ENCODE results near the gene ZFP91.
"Not testable (repeated sequence)": the region's sequence is repeated elsewhere in the genome, so short reads cannot be mapped to it uniquely, and the experiment has no call there.

Gene ZFP91, protein sequence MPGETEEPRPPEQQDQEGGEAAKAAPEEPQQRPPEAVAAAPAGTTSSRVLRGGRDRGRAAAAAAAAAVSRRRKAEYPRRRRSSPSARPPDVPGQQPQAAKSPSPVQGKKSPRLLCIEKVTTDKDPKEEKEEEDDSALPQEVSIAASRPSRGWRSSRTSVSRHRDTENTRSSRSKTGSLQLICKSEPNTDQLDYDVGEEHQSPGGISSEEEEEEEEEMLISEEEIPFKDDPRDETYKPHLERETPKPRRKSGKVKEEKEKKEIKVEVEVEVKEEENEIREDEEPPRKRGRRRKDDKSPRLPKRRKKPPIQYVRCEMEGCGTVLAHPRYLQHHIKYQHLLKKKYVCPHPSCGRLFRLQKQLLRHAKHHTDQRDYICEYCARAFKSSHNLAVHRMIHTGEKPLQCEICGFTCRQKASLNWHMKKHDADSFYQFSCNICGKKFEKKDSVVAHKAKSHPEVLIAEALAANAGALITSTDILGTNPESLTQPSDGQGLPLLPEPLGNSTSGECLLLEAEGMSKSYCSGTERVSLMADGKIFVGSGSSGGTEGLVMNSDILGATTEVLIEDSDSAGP

DNA sequence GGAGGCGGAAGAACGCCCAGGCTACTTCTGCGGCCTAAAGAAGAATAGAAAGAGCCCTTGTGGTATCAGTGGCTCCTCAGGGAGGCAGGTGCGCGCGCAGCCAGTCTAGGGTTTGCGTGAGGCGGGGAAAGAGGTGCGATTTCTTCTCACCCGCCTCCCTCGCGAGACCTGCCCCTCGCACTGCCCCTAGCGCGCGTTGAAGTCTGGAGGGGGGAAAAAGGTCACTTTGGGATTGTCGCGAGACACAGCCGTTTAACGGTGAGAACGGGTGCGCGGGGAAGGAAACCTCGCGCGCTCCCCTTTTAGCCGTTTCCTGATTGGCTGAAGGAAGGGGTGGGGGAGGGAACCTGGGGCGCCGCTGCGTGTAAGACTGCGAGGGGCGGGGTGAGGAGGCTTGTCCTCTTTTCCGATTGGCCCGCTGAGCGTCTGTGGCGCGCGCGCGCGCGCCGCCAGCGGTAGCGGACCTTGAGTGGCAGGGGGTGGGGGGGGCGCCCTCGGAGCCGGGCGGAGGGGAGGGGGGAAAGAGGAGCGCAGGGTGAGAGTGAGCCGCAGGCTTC lies at the start of gene ZFP91:
Gene ZFP91 (plus strand): TSS at position 429 of the 557 bp plus-strand sequence. CDS start 219 bp downstream, outside the sequence.
- DNase-seq (ENCODE audit: low spot score) = peak; percentile 97

- peak; percentile 39 for DNase-seq (ENCODE audit: low spot score)
Observed at GRCh38 chr11:58530236-58530635, 48.6 kb upstream of the ZFP91 start.

DNA sequence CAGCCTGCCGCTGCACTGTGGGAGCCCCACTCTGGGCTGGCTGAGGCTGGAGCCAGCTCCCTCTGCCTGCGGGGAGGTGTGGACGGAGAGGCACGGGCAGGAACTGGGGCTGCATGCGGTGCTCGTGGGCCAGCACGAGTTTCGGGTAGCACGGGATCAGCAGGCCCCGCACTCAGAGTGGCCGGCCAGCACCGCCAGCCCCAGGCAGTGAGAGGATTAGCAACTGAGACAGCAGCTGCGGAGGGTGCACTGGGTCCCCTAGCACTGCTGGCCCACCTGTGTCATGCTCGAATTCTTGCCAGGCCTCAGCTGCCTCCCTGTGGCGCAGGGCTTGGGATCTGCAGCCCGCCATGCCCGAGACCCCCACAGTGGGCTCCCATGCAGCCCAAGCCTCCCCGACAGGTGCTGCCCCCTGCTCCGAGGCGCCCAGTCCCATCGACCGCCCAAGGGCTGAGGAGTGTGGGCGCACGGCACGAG lies 47.0 kb upstream of the ZFP91 start:
- DNase-seq (ENCODE audit: low spot score) = no peak

DNA sequence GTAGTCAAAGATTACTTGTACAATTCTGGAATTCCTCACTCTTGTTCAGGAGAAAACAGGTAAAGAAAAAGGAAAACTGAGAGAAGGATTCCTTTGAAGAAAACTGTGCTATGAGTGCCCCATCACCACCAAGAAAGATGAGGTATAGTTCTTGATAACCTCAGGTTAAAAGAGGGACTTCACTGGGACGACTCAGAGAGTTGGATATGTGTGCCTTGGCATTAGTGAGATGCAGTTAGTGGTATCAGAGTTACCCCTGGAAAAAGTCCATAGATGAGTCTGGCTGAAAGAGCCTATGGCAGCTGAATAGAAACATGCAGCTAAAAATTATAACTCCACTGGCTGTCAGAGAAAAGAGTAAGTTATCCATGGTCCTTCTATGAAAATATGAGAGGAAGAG lies 32.0 kb upstream of the ZFP91 start:
- no peak for DNase-seq (ENCODE audit: low spot score)

DNA sequence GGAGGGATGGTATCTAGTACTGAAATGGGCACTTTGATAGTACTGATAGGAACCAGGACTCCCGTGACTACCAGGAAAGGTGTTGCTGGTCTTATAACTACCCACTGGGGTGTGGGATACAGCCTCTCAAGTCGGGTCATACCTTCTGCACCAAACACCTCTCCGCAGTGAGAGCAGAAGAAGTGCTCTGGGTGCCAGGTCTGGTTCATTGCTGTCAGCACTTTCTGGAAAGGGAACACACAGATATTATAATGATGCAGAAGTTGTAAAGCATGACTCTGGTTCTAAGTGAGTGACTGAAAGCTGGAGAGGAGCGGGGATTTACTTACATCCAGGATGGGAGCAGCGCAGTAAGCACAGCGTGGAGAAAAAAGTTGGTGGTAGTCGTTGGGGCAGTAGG lies 29.2 kb upstream of the ZFP91 start:
- no peak for DNase-seq (ENCODE audit: low spot score)

DNA sequence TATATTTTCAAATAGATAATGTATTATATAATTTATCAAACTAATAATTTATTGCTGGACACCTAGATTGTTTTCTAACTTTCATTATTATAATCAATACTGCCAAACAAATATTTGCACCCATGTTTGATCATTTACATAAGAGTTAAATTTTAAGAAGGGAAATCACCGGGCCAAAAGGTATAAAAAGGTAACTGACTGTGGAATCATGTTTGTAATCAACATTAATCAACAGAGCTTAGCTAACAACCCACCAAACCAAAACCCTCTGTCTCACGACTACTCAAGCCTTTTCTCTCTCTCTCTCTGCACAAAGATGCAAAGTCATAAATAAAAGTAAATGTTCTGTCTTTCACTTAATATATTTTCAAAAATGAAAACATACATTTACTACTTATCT lies 18.0 kb upstream of the ZFP91 start:
- DNase-seq (ENCODE audit: low spot score) = no peak

- DNase-seq (ENCODE audit: low spot score) = no peak
Observed at GRCh38 chr11:58561394-58562098, 17.3 kb upstream of the ZFP91 start.

DNA sequence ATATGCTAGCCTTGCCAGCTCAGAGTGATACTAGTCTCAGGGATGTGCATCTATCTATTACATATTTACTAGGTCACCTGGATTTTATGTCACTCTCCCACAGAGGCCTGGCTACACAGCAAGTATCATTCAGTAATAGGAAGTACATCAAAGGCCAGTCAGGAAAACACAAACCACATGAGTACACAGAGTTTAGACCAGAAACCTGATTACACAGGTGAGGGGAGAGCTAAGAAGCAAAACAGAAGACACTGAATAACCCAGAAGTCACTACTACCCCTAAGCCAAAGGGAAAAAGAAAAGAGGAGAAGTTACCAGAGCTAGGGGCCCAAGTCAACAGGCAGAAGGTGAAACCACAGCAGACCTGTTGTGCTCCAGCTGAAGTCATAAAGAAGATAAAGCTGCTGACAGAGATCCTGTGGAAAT lies 16.5 kb upstream of the ZFP91 start:
- DNase-seq (ENCODE audit: low spot score) = no peak

- no peak for DNase-seq (ENCODE audit: low spot score)
Observed at GRCh38 chr11:58564231-58564630, 14.6 kb upstream of the ZFP91 start.

DNA sequence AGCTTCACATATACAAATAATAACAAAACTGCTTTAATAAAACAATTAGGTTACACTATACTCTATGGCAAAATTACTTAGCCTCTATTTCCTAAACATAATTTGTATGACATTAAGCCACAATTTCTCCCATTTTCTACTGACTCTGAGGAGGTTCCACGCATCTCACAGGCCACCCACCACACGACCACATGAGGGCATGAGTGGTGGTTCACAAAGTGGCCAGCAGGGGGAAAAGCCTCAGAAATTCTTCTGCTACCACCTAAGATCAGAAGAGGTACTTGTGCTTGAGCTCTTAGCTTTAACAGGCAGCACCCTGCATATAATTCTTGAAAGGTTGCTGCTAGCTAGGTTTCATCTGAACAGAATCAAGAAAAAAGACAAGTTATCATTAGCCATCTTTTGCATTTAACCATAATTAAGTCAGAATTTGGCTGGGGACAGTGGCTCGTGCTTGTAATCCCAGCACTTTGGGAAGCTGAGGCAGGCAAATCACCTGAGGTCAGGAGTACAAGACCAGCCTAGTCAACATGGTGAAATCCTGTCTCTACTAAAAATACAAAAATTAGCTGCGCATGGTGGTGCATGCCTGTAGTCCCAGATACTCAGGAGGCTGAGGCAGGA lies 10.9 kb upstream of the ZFP91 start:
- DNase-seq (ENCODE audit: low spot score) = peak; percentile 71

DNA sequence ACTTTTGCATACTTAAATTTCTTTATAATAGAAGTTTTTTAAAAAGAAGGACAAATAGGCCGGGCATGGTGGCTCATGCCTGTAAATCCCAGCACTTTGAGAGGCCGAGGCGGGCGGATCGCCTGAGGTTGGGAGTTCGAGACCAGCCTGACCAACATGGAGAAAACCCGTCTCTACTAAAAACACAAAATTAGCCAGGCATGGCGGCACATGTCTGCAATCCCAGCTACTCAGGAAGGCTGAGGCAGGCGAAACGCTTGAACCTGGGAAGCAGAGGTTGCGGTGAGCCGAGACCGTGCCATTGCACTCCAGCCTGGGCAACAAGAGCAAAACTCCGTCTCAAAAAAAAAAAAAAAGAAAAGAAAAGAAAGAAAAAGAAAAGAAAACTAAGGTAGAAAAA lies 6.0 kb upstream of the ZFP91 start:
- DNase-seq (ENCODE audit: low spot score) = not testable (repeated sequence)

- peak; percentile 57 for DNase-seq (ENCODE audit: low spot score)
Observed at GRCh38 chr11:58573451-58574104, 5.3 kb upstream of the ZFP91 start.

DNA sequence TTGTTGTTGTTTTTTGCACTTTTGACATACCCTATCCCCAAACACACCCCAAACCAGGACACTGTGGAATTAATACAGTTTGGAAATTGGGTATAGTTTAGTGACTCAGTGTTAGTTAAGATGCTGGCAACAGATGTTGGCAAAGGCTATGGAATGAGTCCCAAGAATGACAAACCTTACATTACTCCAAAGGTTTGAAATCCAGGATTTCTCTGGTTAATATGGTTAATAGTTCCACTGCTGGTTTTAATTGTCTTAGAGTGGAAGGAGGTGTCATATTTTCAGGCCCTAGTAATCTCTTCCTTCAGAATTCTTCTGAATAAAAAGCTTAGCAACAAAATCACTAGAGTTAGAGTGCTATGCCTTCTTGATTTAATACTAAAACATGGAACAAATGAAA lies 4.0 kb upstream of the ZFP91 start:
- DNase-seq (ENCODE audit: low spot score) = no peak

DNA sequence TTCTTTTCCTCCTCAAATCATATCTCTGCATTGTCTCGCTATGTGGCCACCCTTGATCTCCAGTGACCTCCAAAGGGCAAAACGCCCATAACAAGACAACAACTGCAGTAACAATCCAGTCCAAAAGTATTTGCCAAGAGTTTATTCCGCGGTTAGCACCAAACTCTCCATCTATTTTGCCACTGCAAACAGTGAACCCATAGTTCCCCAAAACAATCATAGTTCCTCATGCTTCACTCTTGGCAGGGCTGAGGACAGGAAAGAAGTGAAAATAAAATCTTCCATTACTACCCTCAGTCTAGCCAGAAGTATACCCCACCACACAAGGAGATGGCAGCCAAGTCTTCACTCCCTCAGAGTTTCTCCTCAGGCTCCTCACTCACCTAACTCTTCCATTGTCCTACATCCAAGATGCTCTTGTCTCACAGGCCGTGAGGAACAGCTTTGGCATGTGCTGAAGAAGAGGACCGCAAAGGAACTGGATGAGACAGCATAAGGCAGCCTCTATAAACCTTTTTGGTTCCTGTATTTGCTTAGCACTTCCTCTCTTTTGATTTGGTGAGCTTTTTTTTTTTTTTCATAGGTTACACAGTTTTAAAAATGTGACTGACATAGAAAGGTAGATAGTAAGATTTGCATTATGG lies 3.4 kb upstream of the ZFP91 start, which contains the start of gene LPXN:
Gene LPXN (minus strand): TSS at position 480 of the 644 bp plus-strand sequence. CDS start 84 bp downstream, at position 396.
- DNase-seq (ENCODE audit: low spot score) = peak; percentile 66

DNA sequence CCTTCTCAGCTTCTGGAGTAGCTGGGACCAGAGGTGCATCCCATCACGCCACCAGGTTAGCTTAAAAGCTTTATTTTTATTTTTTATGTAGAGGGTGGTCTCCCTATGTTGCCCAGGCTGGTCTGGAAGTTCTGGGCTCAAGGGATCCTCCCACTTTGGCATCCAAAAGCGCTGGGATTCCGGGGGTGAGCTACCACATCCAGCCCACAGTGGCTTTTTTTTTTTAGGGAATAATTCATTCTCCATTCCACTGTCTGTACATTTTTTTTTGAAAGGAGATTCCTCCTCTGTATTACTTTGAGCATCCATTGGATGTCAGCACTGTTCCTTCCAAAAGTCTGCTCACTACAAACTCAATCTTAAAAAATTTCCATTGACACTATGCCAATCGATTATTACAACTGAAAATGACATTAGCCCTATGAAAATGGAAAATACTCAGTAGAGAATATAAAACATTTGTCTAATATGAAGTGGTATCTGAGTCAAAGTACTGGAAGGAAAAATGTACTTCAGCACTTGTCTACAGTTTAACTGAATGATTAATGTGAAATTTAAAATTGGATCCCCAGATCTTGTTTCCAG lies 1.9 kb upstream of the ZFP91 start:
- DNase-seq (ENCODE audit: low spot score) = no peak

- DNase-seq (ENCODE audit: low spot score) = peak; percentile 78
Observed at GRCh38 chr11:58577555-58578135, 1.2 kb upstream of the ZFP91 start.

- peak; percentile 95 for DNase-seq (ENCODE audit: low spot score)
Observed at GRCh38 chr11:58578136-58578634, 678 bp upstream of the ZFP91 start.

- DNase-seq (ENCODE audit: low spot score) = peak; percentile 89
Observed at GRCh38 chr11:58579192-58580129, 598 bp downstream of the ZFP91 start.

- no peak for DNase-seq (ENCODE audit: low spot score)
Observed at GRCh38 chr11:58580311-58580710, 1.4 kb downstream of the ZFP91 start.

Measured in CD4-positive, alpha-beta T cell treated with Interleukin-6 at 100 ng/mL for 8 hours (primary cell).